GM23248 (cell line): ENCODE results near the gene CCDC169. TPM values are rescaled to one million over a fixed set of nuclear protein-coding genes. Genes with fewer than 3 reads are reported as not detected.
"Not testable (repeated sequence)": the region's sequence is repeated elsewhere in the genome, so short reads cannot be mapped to it uniquely, and the experiment has no call there.

Experiments
- DNase-seq: peaks from one replicate; pipeline ENCODE4 v3.0.0-alpha.2; 2015
- H2AFZ ChIP-seq: fragments of 200-600 bp; sonication (generic); 2 replicates; pipeline ENCODE4 v1.6.1; 2016; ENCODE audit warnings: antibody characterized with exemption
- H3F3A ChIP-seq: fragments of 200-600 bp; sonication (generic); 2 replicates; pipeline ENCODE4 v1.6.1; 2016; ENCODE audit warnings: mild to moderate bottlenecking, antibody characterized with exemption, mixed run types; ENCODE audit not compliant: insufficient read depth
- H3K27ac ChIP-seq: fragments of 200-600 bp; sonication (generic); 2 replicates; pipeline ENCODE4 v1.5.1; 2016; ENCODE audit warnings: mild to moderate bottlenecking
- H3K27me3 ChIP-seq: fragments of 200-600 bp; sonication (generic); replicated peaks from 2 replicates; pipeline ENCODE4 v1.6.1; 2016; ENCODE audit warnings: mild to moderate bottlenecking; ENCODE audit not compliant: insufficient read depth
- H3K36me3 ChIP-seq: fragments of 200-600 bp; sonication (generic); 2 replicates; pipeline ENCODE4 v1.6.1; 2016; ENCODE audit warnings: low read depth, mild to moderate bottlenecking
- H3K4me1 ChIP-seq: fragments of 200-600 bp; sonication (generic); 2 replicates; pipeline ENCODE4 v1.6.1; 2016; ENCODE audit warnings: mild to moderate bottlenecking; ENCODE audit not compliant: insufficient read depth
- H3K4me2 ChIP-seq: fragments of 200-600 bp; sonication (generic); one replicate; pipeline ENCODE4 v1.6.1; 2016; ENCODE audit warnings: mild to moderate bottlenecking; ENCODE audit not compliant: unreplicated experiment
- H3K4me3 ChIP-seq: fragments of 200-600 bp; sonication (generic); 2 replicates; pipeline ENCODE4 v1.5.1; 2016; ENCODE audit warnings: mild to moderate bottlenecking
- H3K79me2 ChIP-seq: fragments of 200-600 bp; sonication (generic); 2 replicates; pipeline ENCODE4 v1.6.1; 2016; ENCODE audit warnings: mild to moderate bottlenecking; ENCODE audit not compliant: insufficient read depth
- H3K9ac ChIP-seq: fragments of 200-600 bp; sonication (generic); 2 replicates; pipeline ENCODE4 v1.6.1; 2016; ENCODE audit warnings: mild to moderate bottlenecking
- H3K9me2 ChIP-seq: fragments of 200-600 bp; sonication (generic); 2 replicates; pipeline ENCODE4 v1.6.1; 2016; ENCODE audit warnings: mixed run types, mild to moderate bottlenecking, moderate library complexity; ENCODE audit not compliant: insufficient read depth
- H3K9me3 ChIP-seq: fragments of 200-600 bp; sonication (generic); one replicate; pipeline ENCODE4 v1.6.1; 2017; ENCODE audit warnings: low read depth
- H4K20me1 ChIP-seq: fragments of 200-600 bp; sonication (generic); 2 replicates; pipeline ENCODE4 v1.6.0; 2016; ENCODE audit not compliant: insufficient read depth
- EZH2 ChIP-seq: fragments of 200-600 bp; sonication (generic); IDR thresholded peaks from 2 replicates; pipeline ENCODE4 v1.6.1; 2018; ENCODE audit warnings: antibody characterized with exemption, mild to moderate bottlenecking; ENCODE audit not compliant: insufficient read depth, poor library complexity, severe bottlenecking
- EZH2phosphoT487 ChIP-seq: fragments of 200-600 bp; sonication (generic); IDR thresholded peaks from 2 replicates; pipeline ENCODE4 v1.6.1; 2018; ENCODE audit warnings: antibody characterized with exemption, moderate library complexity, mild to moderate bottlenecking, low read depth; ENCODE audit not compliant: insufficient read depth
- WGBS, 2 experiments: methylation state at CpG; one replicate each; pipeline ENCODE4 v1.1.6; 2015 to 2017; ENCODE audit warnings: low lambda C conversion rate in 2 of 2, low coverage in 1 of 2; ENCODE audit errors: missing lambda C conversion rate in 2 of 2; 5-methylcytosine and 5-hydroxymethylcytosine counted together
- in situ Hi-C: fragments of 300-500 bp; cut with MboI; formaldehyde crosslinking; loops from 2 replicates; pipeline ENCODE4 v1.15.0; 2020
- polyA plus RNA-seq: library from polyadenylated mRNA; unstranded; fragments of >200 nt; fragmentation: Nextera tagmentation; extraction: Ambion mirVana; gene quantifications from 2 replicates; pipeline ENCODE4 v1.2.1, GENCODE V29; 2016
- total RNA-seq: library from RNA; depleted of rRNA; stranded (reverse); fragments of >200 nt; shearing (Covaris generic); gene quantifications from 2 replicates; pipeline ENCODE4 v1.2.3, GENCODE V29; 2014

CCDC169 gene
- total and polyA plus RNA-seq, 2 experiments from 2014 or later, result 0.22 to 0.63 TPM

DNA sequence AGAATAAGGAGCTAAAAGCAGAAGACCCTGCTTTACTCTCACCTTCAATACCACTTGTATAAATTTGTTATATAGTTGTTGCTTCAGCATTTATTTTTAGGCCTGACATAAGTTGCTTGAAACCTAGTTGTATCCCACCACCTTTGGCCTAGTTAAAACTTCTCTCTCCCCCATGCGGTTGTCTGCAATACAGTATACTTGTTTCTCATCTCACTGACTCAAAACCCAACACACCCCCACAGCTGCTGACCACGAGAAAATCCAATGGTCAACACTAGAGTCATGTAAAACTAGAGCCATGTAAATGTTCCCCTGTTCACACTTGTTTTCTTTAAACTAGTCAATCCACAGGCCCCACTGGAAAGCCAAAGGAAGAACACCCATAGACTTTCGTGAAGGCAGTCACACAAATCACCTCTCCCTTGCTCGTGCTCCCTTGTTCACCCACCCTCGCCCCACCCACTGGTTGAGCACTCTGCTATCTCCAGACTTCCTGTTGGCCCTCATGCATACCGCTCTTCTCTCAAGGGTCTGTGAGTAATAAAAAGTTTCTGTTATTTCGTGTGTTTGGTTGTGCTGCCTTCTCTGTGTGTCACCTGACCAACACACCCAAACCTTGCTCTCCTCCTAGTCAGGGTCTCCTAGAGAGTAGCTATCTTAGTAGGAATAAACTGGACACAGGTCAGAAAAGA, 12.9 kb upstream of the CCDC169 start:
- Histone ChIP-seq H3K4me2 (no peak overlapping the region), H3K9me2 (no peaks in the 10 kb centered on the region), H3K4me3 (no peak overlapping the region), H3K9me3 (no peaks in the 10 kb centered on the region), H3K79me2 (peaks cover 5% of the 10 kb centered on the region; the same call in 1 of the 2 replicates), H3K27me3 (no peaks in the 10 kb centered on the region), H3K27ac (no peak overlapping the region), H3K36me3 (peaks cover 40% of the 10 kb centered on the region), H4K20me1 (no peaks in the 10 kb centered on the region), H3F3A (peaks cover 25% of the 10 kb centered on the region), H3K4me1 (peaks cover 11% of the 10 kb centered on the region), H3K9ac (no peak overlapping the region), H2AFZ (no peak overlapping the region)
- TF ChIP-seq EZH2phosphoT487 (no peak), EZH2 (no peak)
- in situ Hi-C loops, result no loop called here
- 92% methylated on average over 7 of the region's 7 CpGs for WGBS, 2 experiments
- DNase-seq, result no peak

DNA sequence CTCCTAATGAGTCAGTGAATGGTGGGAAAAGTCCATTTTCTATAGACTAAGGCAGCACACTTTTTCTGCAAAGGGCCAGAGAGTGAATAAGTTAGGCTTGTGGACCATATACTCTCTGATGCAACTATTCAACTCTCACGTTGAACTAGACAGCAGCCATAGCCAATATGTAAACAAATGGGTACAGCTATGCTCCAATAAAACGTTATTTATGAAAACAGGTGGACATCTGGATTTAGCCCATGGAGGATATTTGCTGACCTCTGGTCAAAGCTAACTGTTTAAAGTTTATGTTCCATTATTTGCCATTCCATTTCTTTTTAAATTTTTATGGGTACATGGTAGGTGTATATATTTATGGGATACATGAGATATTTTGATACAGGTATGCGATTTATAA, 4.7 kb upstream of the CCDC169 start:
- 46 to 51% methylated on average over 3 of the region's 3 CpGs for WGBS, 2 experiments
- H3K27ac ChIP-seq, result no peak overlapping the region
- TF ChIP-seq EZH2phosphoT487 (no peak), EZH2 (no peak)
- in situ Hi-C loops, result no loop called here
- no peaks in the 10 kb centered on the region for H4K20me1 ChIP-seq
- H3K9ac ChIP-seq, result no peak overlapping the region
- H3K9me3 ChIP-seq, result no peaks in the 10 kb centered on the region
- H3K9me2 ChIP-seq, result no peaks in the 10 kb centered on the region
- H3K4me1 ChIP-seq, result 0 out of 2 replicates have a peak, but pooled peaks cover under 1% of the 10 kb centered on the region
- H3F3A ChIP-seq, result peaks cover 32% of the 10 kb centered on the region
- no peaks in the 10 kb centered on the region for H3K27me3 ChIP-seq
- H2AFZ ChIP-seq, result no peak overlapping the region
- peaks cover 29% of the 10 kb centered on the region for H3K36me3 ChIP-seq
- DNase-seq, result no peak
- H3K4me3 ChIP-seq, result no peak overlapping the region
- H3K4me2 ChIP-seq, result no peak overlapping the region
- no peaks in the 10 kb centered on the region for H3K79me2 ChIP-seq

DNA sequence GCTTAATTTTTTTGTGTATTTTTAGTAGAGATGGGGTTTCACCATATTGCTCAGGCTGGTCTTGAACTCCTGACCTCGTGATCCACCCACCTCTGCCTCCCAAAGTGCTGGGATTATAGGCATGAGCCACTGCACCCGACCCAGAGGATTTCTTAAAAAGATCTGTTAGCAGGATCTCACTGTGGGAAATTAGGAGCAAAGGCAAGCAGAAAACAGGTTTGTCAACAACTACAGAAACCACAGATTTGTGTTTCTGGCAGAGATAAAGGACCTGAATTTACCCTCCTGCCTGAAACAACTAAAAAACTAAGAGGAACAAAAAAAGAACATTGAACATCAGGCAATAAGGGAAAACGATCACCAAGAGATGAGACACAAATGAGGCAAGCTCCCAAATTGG, 1.9 kb upstream of the CCDC169 start:
- in situ Hi-C loops, result loop anchor here (10.0 to 25.0 kb wide), 2 partner anchors 105 to 438 kb away; no protein-coding TSS in a partner anchor
- WGBS, 2 experiments, result 13 to 19% methylated on average over 3 of the region's 3 CpGs
- H3K9ac ChIP-seq, H3K4me3 ChIP-seq, DNase-seq, H3K9me2 ChIP-seq, H3K79me2 ChIP-seq, H4K20me1 ChIP-seq, H3K9me3 ChIP-seq, H3K27me3 ChIP-seq, H3K4me2 ChIP-seq, H3K27ac ChIP-seq, H3K4me1 ChIP-seq, H2AFZ ChIP-seq: not testable (repeated sequence)
- peaks cover 32% of the 10 kb centered on the region for H3F3A ChIP-seq
- H3K36me3 ChIP-seq, result peaks cover 15% of the 10 kb centered on the region; the same call in 1 of the 2 replicates

DNA sequence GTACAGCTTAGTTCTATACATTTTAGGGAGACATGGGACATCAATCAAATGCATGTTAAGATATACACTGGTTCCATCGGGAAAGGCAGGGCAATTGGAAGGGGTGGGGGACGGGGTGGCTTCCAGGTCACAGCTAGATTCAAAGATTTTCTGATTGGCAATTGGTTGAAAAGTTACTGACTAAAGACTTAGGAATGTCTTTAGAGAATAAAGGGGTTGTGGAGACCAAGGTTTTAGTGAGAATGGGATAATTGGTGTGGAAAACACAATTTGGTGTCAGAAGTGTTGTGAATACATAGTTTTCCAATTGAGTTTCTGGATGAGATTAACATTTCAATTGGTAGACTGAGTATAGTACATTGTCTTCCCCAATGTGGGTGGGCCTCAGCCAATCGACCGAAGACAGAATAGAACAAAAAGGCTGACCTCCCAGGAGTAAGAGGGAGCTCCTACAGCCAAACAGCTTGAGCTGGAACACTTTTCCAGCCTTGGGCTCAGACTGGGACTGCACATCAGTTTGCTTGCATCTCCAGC, 988 bp upstream of the CCDC169 start:
- peaks cover 6% of the 10 kb centered on the region; the same call in 1 of the 2 replicates for H3K4me1 ChIP-seq
- no peak for TF ChIP-seq EZH2phosphoT487
- no peak for TF ChIP-seq EZH2
- in situ Hi-C loops, result loop anchor here (10.0 to 25.0 kb wide), 2 partner anchors 106 to 439 kb away; no protein-coding TSS in a partner anchor
- 0 out of 2 replicates have a peak overlapping the region, but pooled peaks have one; percentile 77 for H3K9ac ChIP-seq
- H3K27me3 ChIP-seq, result no peaks in the 10 kb centered on the region
- H3F3A ChIP-seq, result peaks cover 32% of the 10 kb centered on the region
- 19 to 25% methylated on average over 4 of the region's 4 CpGs for WGBS, 2 experiments
- no peak overlapping the region for H3K27ac ChIP-seq
- peaks cover 8% of the 10 kb centered on the region; the same call in 1 of the 2 replicates for H3K36me3 ChIP-seq
- H3K4me3 ChIP-seq, result peak overlapping the region; percentile 81
- H3K4me2 ChIP-seq, result peak overlapping the region; percentile 95
- no peaks in the 10 kb centered on the region for H3K79me2 ChIP-seq
- peak overlapping the region; percentile 96 for H2AFZ ChIP-seq
- H3K9me2 ChIP-seq, result no peaks in the 10 kb centered on the region
- no peak for DNase-seq
- no peaks in the 10 kb centered on the region for H3K9me3 ChIP-seq
- H4K20me1 ChIP-seq, result no peaks in the 10 kb centered on the region
